H1 (cell line): Measurements from ENCODE around the gene SLC34A1. TPM values are rescaled to one million over a fixed set of nuclear protein-coding genes. Genes with fewer than 3 reads are reported as not detected.

Experiments used
- BACH1 ChIP-seq: IDR thresholded peaks from 2 replicates; pipeline ENCODE4 v1.6.1; 2012; ENCODE audit warnings: low read length, improper control_type of control experiment
- BRCA1 ChIP-seq: IDR thresholded peaks from 2 replicates; pipeline ENCODE4 v1.6.1; 2012; ENCODE audit warnings: low read depth, low read length, improper control_type of control experiment
- CBX5 ChIP-seq: fragments of 300-800, 300-1000 bp; sonication (generic); IDR thresholded peaks from 2 replicates; pipeline ENCODE4 v1.7.1; 2016; ENCODE audit warnings: antibody characterized with exemption, low read length, low read depth
- CEBPB ChIP-seq: IDR thresholded peaks from 2 replicates; pipeline ENCODE4 v1.6.1; 2012; ENCODE audit warnings: low read depth, low read length
- GTF2F1 ChIP-seq: IDR thresholded peaks from 2 replicates; pipeline ENCODE4 v1.6.1; 2012; ENCODE audit warnings: low read depth, low read length, improper control_type of control experiment, borderline replicate concordance
- POLR2A ChIP-seq, 2 experiments: IDR thresholded peaks; 1 replicate in 1 of 2; 2 replicates in 1 of 2; pipeline ENCODE4 v1.6.1; 2011; ENCODE audit warnings: low read depth in 2 of 2, low read length in 2 of 2, mild to moderate bottlenecking in 2 of 2; ENCODE audit errors: control extremely low read depth in 1 of 2
- SIRT6 ChIP-seq: IDR thresholded peaks from one replicate; pipeline ENCODE4 v1.7.1; 2012; ENCODE audit warnings: low read length, inconsistent platforms
- polyA plus RNA-seq, 7 experiments: library from polyadenylated mRNA; depleted of rRNA in 3 of 7; stranded (reverse) in 5 of 7; unstranded in 2 of 7; fragments of >200 nt in 5 of 7; fragments of 200-250 nt in 2 of 7; gene quantifications; 1 replicate in 5 of 7; 2 replicates in 1 of 7; 4 replicates in 1 of 7; pipeline versions ENCODE4 v1.2.1 to v1.2.3, GENCODE V29; 2011 to 2013; ENCODE audit warnings: missing spikeins in 2 of 7, mixed read lengths in 2 of 7
- total RNA-seq: library from RNA; stranded (reverse); fragmentation: NEBNext Ultra II Directional; extraction: Animal tissue kit (Norgen Biotek cat#: 25700); gene quantifications from 2 replicates; pipeline ENCODE4 v1.2.1, GENCODE V29; 2021
- TF ChIP-seq, protein P1 (sequence below): IDR thresholded peaks from 2 replicates; pipeline ENCODE4 v1.6.1; 2011; ENCODE audit warnings: low read length, improper control_type of control experiment
- TF ChIP-seq, protein P2 (sequence below): IDR thresholded peaks from 2 replicates; pipeline ENCODE4 v1.6.1; 2012; ENCODE audit warnings: inconsistent platforms

Gene SLC34A1
- total and polyA plus RNA-seq, 2 of the 8 experiments (the other 6 are each of a cell fraction or from before 2014, with no cell fraction given), result not detected

DNA sequence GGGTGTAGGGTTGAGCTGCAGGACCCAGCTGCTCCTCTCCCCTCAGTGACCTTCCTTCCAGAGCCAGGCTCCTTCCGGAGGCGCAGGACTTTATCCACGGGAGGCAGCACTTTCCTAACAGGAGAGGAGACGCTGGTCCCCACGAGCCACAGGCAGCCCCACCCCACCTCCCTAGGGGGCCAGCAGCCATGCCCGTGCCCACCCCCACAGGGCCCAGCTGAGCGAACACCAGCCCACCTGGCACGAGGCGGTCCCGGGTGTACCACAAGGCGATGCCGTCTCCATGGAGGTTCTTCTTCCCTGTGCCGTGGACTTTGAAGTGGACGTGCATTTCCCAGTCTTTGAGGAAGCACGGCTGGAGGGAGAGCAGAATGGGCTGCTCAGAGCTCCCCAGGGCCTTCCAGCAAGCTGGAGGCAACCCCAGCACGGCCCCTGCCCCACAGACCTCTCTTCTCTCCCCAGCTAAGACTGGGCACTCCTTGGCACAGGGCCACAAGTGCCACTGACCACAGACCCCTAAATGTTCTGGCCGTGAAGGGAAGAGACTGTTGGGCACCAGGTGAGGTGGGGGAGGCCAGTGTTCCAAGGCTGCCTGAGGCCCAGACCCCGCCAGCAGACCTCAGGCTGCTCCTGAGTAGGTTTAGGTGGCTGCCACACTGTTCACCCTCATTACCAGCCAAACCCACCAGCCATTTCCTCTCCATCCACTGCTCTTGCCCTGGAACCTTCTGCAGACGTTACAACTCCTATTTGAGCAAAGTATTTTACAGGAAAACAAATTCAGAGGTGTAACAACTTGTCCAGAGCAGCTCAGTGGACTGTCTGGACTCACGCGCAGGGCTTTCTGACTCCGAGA is 45.8 kb upstream of the SLC34A1 start (continued):
- TF ChIP-seq, protein P1, sequence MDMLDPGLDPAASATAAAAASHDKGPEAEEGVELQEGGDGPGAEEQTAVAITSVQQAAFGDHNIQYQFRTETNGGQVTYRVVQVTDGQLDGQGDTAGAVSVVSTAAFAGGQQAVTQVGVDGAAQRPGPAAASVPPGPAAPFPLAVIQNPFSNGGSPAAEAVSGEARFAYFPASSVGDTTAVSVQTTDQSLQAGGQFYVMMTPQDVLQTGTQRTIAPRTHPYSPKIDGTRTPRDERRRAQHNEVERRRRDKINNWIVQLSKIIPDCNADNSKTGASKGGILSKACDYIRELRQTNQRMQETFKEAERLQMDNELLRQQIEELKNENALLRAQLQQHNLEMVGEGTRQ, result no peak
- TF ChIP-seq BRCA1 (no peak), GTF2F1 (no peak), SIRT6 (no peak), BACH1 (no peak), CEBPB (no peak), POLR2A (IDR thresholded peaks at IDR 0.05; ENCODE audit: control extremely low read depth in 1 of 2, low read depth in 2 of 2, low read length in 2 of 2) (no peak), CBX5 (no peak)
- TF ChIP-seq, protein P2, sequence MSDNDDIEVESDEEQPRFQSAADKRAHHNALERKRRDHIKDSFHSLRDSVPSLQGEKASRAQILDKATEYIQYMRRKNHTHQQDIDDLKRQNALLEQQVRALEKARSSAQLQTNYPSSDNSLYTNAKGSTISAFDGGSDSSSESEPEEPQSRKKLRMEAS, result no peak
